ENCODE results near the gene RPL32. TPM values are rescaled to one million over a fixed set of nuclear protein-coding genes. Genes with fewer than 3 reads are reported as not detected.
"Not testable (repeated sequence)": the region's sequence is repeated elsewhere in the genome, so short reads cannot be mapped to it uniquely, and the experiment has no call there.

The RPL32 gene
- total RNA-seq (2014; rRNA removed; shearing (Covaris generic)), result 936 and 1,240 TPM in 2 replicates

GRCh38 chr3:12841149-12841969, at the start of gene RPL32:
RPL32 (minus strand) TSS chr3:12841565; CDS start chr3:12840237, 1,328 bp downstream.
- DNase-seq (ENCODE audit: low spot score), result peak; percentile 96

DNA sequence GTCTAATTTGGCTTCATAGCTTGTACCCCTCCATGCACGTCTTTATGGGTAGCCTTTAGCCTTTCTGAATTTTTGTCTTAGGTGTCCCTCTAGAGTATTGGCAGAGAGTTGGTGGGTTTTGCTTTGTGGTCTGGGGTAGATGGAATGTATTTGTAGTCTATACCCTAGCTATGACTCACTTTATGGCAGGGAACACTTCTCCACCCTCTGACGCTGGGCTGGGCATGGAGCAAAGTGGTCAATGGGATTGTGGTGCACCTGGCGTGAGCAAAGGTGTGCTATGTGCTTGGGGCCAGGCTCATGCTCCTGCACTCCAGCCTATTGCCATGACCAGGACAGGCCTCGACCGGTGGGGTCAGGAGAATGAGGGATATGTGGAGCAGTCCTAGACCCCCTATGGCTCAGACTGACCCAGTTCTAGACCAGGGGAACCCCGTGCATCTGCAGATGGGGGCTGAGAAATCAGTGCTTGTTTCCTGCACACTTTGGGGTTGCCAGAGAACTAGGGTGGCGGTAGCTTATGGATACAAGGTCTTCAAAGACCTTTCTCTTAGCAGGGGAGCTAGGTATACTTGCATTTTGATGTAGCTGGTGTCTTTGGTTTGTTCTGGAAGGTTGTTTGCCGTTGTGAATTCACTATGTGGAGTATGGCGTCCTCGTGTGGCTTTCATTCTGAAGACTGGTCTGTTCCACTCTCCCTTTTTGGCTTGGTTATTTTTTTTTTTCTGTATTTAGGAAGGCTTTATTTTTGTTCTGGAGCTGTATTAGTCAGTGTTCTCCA, 49.4 kb upstream of the RPL32 start:
- no peak for DNase-seq (ENCODE audit: low spot score)

DNA sequence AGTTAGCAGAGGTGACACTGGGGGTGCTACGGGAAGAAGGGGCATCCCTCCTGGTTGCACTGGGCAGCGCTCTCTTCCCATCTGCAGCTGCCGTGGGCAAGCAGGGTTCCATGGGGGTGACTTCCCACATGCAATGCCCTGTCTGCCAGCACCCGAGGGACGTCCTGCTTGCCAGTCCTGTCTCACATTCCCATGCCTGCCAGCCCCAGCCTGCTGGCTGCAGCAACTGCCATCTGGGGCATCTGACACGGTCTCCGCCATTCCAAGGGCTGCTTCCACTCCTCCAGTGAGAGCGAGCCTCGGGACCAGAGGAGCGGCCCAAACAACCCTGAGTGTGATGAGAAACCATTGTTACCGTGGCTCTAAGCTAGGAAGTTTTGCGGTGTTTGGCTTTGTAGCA, 45.4 kb upstream of the RPL32 start:
- DNase-seq (ENCODE audit: low spot score), result no peak

DNA sequence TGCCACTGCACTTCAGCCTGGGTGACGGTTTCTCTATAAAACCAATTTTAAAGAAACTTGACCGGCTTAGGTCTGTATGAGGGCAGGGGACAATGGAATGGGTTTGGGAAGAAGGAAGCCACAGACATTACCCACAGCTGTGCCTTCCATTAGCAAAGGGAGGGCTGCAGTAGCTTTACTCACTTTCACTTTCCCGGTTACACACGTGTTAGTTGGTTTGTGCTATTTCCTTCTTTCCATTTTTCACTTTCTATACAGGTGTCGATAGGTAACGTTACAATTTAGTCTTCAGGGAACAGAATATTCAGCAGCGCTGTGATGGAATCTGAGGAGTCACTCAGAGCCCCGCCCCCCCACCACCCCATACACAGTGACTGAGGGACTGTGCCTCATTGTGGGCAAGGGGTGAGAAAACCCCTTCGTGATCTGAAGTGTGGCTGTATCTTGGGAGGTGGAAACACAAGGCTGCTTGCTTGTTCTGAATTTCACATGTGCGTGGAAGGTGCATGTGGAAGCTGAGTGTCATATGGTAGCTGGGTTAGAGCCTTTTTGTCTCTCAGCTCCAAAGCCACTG, 44.8 kb upstream of the RPL32 start:
- DNase-seq (ENCODE audit: low spot score), result no peak

GRCh38 chr3:12885583-12885930, 44.2 kb upstream of the RPL32 start:
- no peak for DNase-seq (ENCODE audit: low spot score)

DNA sequence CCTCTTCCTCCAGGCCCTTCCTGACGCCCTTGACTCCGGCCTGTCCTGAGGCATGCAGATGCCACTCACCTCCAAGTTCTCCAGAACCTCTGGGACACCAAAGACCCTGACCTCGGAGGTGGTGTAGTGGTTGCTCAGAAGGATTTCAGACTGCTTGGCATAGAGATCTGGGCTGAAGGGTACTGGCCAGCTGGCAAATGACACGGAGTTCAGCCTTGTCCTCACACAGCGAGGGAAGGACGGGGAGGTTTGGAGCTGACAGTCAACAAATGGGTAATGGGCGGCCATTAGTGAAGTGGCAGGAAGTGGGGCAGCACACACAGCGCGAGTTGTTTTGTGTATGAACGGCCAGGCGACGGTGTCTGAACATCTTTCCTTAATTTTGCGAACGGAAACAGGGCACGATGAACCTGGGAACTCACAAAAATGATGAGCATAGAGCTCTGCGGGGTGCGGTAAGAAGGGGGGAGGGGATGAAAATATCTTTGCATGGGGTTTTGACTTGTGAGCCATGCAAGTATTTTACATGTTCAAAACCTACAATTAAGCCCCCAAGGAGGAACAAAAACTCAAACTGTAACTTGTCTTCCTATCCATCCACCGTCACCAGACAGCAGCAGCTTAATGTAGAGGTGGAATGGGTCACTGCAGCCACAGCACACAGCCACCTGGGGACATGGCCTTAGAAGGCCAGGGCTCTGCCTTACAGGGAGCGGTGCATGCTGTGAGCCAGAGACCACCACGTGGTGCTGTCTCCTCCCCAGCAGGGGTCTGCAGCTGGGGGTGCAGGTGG, 43.6 kb upstream of the RPL32 start:
- no peak for DNase-seq (ENCODE audit: low spot score)

DNA sequence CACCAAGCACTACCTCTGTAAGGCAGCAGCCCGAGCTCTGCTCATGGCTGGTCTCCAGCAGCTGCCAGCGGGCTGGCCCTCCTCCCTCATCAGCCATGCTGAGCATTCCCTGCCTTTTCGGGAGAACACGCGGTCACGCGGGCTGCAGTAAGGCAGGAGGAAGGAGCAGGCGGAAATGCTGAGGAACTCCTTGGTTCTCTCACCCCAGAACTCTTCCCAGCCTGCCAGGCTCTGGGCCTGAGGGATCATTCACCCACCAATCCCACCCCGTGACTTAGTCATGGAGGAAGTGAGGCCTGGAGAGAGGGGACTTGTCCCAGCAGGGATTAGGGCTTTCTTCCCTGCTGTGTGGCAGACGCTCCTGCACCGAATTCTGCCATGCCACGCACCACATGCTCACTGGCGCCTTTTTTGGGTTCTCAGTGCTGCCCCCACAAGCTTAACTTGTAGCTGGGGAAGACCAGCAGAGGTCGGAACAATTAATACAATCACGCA, 42.9 kb upstream of the RPL32 start:
- DNase-seq (ENCODE audit: low spot score), result no peak

GRCh38 chr3:12882336-12883310, 41.3 kb upstream of the RPL32 start:
- no peak for DNase-seq (ENCODE audit: low spot score)

GRCh38 chr3:12881858-12882257, 40.5 kb upstream of the RPL32 start:
- not testable (repeated sequence) for DNase-seq (ENCODE audit: low spot score)

GRCh38 chr3:12879191-12879815, 37.9 kb upstream of the RPL32 start:
- no peak for DNase-seq (ENCODE audit: low spot score)

DNA sequence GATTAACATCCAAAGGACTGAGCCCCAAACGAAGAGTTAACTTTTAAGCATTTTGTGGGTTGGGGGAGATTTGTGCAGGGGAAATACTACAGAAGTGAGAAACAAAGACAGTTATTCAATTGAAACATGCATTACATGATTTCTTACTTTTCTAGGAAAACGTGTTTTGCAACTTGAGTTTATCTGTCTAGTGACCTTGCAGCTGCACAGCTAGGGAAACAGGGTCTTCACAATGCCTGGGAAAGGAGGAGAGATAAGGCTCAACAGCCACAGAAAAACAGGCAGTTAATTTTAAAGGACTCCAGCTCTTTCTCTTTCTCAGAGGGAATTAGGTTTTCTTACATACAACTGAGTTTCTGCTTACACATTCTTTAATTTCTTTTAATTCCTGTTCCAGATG, 37.4 kb upstream of the RPL32 start:
- DNase-seq (ENCODE audit: low spot score), result not testable (repeated sequence)

DNA sequence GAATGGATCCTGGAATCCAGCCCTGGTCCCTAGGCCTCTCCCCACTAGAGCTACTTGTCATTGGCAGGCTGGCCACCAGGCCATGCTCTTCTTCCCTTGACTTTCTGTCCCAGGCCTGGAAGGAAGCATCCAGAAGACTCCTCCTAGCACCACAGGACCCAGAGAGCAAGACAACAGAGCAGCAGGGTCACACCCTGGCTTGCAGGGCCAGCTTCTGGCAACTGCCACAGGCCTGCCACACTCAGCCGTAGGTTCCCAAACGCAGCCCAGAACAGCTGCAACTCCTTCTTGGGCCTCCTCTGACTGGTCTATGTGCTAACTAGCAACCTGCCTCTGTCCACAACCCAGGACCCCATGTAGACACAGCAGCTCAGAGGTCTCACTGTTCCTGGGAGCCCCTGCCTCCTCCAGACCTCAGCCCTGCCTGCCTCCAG, 36.8 kb upstream of the RPL32 start:
- DNase-seq (ENCODE audit: low spot score), result no peak

- no peak for DNase-seq (ENCODE audit: low spot score)
Measured at GRCh38 chr3:12877040-12877439, 35.7 kb upstream of the RPL32 start.

DNA sequence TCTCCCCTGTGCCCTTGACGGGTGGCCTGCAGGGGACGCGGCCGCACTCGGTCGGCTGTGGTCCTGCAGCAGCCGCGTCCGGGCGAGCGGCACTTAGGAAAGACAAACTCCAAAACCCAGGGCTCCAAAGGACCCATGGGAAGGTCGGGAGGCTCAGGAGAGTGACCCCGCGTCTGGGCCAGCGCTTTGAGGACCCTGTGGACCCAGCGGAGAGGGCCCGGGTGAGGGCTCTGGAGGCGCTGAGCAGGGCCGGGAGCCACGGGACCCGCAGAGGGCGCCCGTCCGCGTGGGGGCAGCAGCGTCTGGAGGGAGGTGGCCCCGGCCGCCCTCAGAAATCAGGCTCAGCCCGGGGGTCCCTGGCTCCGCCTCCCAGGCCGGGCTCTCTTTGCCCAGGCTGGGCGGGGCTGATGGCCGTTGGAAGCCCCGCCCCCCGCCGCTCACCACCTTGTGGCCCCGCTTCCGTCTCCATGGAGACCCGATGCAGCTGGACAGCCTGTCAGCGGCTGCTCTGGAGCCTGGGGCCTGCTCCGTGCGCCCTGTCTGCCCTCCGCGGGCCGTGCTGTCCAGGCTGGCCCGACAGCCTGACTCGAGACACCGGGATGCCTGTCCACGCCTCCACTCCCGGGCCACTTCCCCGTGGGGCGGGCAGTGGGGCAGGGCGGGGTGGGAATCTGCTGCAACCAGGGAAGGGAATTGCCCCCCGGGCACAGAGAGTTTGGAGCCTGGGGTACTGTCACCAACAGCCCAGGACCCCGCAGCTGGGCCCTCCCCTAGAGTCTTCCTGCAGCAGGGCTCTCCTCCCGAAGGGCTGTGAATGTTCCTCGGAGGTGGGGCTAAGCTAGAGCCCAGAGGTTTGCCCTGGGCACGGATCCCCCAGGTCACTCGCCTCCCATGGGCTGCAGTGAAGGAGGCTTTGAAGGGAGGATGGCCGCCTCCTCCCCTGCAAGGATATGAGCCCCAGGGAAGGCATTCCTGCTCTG, 34.8 kb upstream of the RPL32 start:
- no peak for DNase-seq (ENCODE audit: low spot score)

DNA sequence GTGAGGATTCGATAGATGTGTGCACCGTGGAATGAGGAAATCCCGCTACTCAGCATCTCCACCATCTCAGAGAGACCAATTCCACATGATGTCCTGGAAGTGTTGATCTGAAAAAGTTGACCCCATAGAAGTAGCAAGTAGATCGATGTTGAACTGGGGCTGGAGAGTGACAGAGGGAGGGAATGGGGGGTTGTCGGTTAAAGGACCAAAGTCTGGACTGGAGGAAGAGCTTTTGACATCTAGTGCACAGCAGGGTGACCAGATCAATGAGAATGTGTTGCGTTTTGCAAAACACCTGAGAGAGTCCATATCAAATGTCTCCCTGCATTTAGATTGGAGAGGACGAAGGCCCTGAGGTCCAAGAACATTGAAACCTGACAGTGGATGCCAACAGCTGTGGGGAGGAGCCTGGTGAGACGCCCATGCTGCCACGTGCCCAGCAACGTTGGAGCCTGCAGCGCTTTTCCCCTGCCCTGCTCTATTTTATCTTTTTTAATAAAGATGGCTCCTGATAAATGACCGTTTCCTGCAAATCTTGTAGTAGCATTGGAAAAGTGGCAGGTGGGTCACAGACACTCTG, 30.1 kb upstream of the RPL32 start:
- no peak for DNase-seq (ENCODE audit: low spot score)

DNA sequence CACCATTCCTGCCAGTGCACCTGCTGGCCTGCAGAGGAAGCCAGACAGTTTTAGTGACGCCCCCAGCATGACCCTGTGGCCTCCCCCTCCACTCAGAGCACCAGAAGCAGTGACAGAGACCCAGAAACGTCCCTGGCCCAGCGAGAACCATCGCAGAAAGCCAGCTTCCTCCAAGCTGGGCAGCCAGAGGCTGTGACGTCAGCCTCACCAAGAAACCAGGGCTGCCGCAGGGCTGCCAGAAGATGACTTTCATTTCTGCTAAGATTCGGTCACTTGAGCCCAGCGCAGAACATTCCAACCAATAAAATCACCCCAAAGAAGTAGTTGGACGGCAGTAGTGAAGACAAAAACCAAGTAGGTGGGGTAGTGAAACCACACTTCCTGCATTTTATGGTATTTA, 29.6 kb upstream of the RPL32 start:
- DNase-seq (ENCODE audit: low spot score), result no peak

DNA sequence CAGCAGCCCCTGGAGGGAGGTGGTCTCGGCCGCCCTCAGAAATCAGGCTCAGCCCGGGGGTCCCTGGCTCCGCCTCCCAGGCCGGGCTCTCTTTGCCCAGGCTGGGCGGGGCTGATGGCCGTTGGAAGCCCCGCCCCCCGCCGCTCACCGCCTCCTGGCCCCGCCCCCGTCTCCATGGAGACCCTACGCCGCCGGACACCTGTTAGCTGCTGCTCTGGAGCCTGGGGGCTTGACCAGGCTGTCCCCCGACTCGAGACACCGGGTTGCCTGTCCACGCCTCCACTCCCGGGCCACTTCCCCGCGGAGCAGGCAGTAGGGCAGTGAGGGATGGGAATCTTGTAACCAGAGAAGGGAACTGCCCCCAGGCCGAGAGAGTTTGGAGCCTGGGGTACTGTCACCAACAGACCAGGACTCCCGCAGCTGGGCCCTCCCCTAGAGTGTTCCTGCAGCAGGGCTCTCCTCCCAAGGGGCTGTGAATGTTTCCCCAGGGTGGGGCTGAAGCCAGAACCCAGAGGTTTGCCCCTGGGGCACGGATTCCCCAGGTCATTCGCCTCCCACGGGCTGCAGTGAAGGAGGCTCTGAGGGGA, 27.8 kb upstream of the RPL32 start:
- no peak for DNase-seq (ENCODE audit: low spot score)

Measured in A172 (cell line).